DMS153 (cell line): Measurements from ENCODE around the gene FAM200B.

Experiments
- DNase-seq: peaks from one replicate; lab custom pipeline; 2025; lab: John Stamatoyannopoulos, UW

Gene FAM200B

GRCh38 chr4:15681372-15682241 lies at the start of gene FAM200B:
Gene FAM200B, plus strand, starts transcription at chr4:15681827. Its CDS starts 5,151 bp downstream, at chr4:15686978.
- DNase-seq, result peak; percentile 92

- DNase-seq, result no peak
These were observed 44.8 kb upstream of the FAM200B start for GRCh38 chr4:15636818-15637217.

- DNase-seq, result no peak
These were observed 43.2 kb upstream of the FAM200B start for GRCh38 chr4:15638418-15638817.

GRCh38 chr4:15648600-15648999 lies 33.0 kb upstream of the FAM200B start:
- no peak for DNase-seq

- peak; percentile 72 for DNase-seq
These were observed 31.6 kb upstream of the FAM200B start for GRCh38 chr4:15649914-15650545.

- no peak for DNase-seq
These were observed 30.0 kb upstream of the FAM200B start for GRCh38 chr4:15651676-15652075.

- no peak for DNase-seq
These were observed 29.4 kb upstream of the FAM200B start for GRCh38 chr4:15652191-15652590.

GRCh38 chr4:15652841-15653240 lies 28.8 kb upstream of the FAM200B start:
- DNase-seq, result no peak

GRCh38 chr4:15653420-15653819 lies 28.2 kb upstream of the FAM200B start:
- no peak for DNase-seq

GRCh38 chr4:15653864-15654592 lies 27.6 kb upstream of the FAM200B start:
- no peak for DNase-seq

GRCh38 chr4:15654593-15655222 lies 26.9 kb upstream of the FAM200B start:
- DNase-seq, result no peak

GRCh38 chr4:15655223-15656037 lies 26.2 kb upstream of the FAM200B start, which contains the start of gene FBXL5:
Gene FBXL5, minus strand, starts transcription at chr4:15655357. Its CDS starts 70 bp downstream, at chr4:15655287.
- peak; percentile 51 for DNase-seq

GRCh38 chr4:15656038-15656470 lies 25.6 kb upstream of the FAM200B start:
- peak; percentile 37 for DNase-seq

- DNase-seq, result no peak
These were observed 24.3 kb upstream of the FAM200B start for GRCh38 chr4:15657366-15657765.

GRCh38 chr4:15658136-15658770 lies 23.4 kb upstream of the FAM200B start:
- DNase-seq, result no peak

- DNase-seq, result no peak
These were observed 22.8 kb upstream of the FAM200B start for GRCh38 chr4:15658781-15659180.

GRCh38 chr4:15659768-15660570 lies 21.7 kb upstream of the FAM200B start:
- DNase-seq, result no peak

GRCh38 chr4:15665753-15666365 lies 15.8 kb upstream of the FAM200B start:
- DNase-seq, result no peak

GRCh38 chr4:15667006-15667405 lies 14.6 kb upstream of the FAM200B start:
- DNase-seq, result no peak
